ENCODE data around the gene ZSWIM6.

- TF ChIP-seq BHLHE40 (IDR thresholded peaks at IDR 0.05; ENCODE audit: borderline replicate concordance) (no peak), FOXM1 (IDR thresholded peaks at IDR 0.05; ENCODE audit: borderline replicate concordance) (no peak), PKNOX1 (IDR thresholded peaks at IDR 0.05) (no peak), LEF1 (IDR thresholded peaks at IDR 0.05; ENCODE audit: borderline replicate concordance) (no peak), FOXA1 (IDR thresholded peaks at IDR 0.05) (no peak), FOXK2 (IDR thresholded peaks at IDR 0.05) (no peak), TARDBP (IDR thresholded peaks at IDR 0.05) (no peak), SP1 (IDR thresholded peaks at IDR 0.05) (no peak), ARNT (IDR thresholded peaks at IDR 0.05) (no peak), NFRKB (IDR thresholded peaks at IDR 0.05) (no peak), L3MBTL2 (conservative IDR thresholded peaks at IDR 0.05) (no peak), HDGF (IDR thresholded peaks at IDR 0.05; ENCODE audit: borderline replicate concordance) (no peak), SUZ12 (IDR thresholded peaks at IDR 0.05) (no peak), CTBP1 (IDR thresholded peaks at IDR 0.05; ENCODE audit: borderline replicate concordance) (no peak)
Measured at GRCh38 chr5:61399679-61400078, 67.6 kb downstream of the ZSWIM6 start.
